ENCODE data around the gene VASN.

- TF ChIP-seq CTCF (IDR thresholded peaks at IDR 0.05; ENCODE audit: low read length) (no peak), EZH2phosphoT487 (IDR thresholded peaks at IDR 0.05; ENCODE audit: low read length) (no peak)
Measured at GRCh38 chr16:4373909-4374742, 2.5 kb downstream of the VASN start.
